Loucy (cell line): ENCODE measurements around the gene GRM3.

Experiments used
- H2AFZ ChIP-seq: fragments of 200-600 bp; sonication (generic); 2 replicates; pipeline ENCODE4 v1.6.0; 2016; ENCODE audit warnings: antibody characterized with exemption, mild to moderate bottlenecking, low read length, moderate library complexity
- H3F3A ChIP-seq: fragments of 200-600 bp; 2 replicates; pipeline ENCODE4 v1.6.0; 2016; ENCODE audit warnings: antibody characterized with exemption, low read depth, mild to moderate bottlenecking
- H3K27me3 ChIP-seq: fragments of 200-600 bp; sonication (generic); 2 replicates; pipeline ENCODE4 v1.6.1; 2014; ENCODE audit warnings: low read length, mild to moderate bottlenecking; ENCODE audit not compliant: insufficient read depth, poor library complexity, severe bottlenecking
- H3K36me3 ChIP-seq: fragments of 200-600 bp; sonication (generic); 2 replicates; pipeline ENCODE4 v1.6.1; 2016; ENCODE audit warnings: low read length; ENCODE audit not compliant: insufficient read depth
- H3K4me1 ChIP-seq: fragments of 200-600 bp; sonication (generic); 2 replicates; pipeline ENCODE4 v1.5.1; 2014; ENCODE audit warnings: low read length, mild to moderate bottlenecking; ENCODE audit not compliant: insufficient read depth, poor library complexity, severe bottlenecking
- H3K4me2 ChIP-seq: fragments of 200-600 bp; sonication (generic); 2 replicates; pipeline ENCODE4 v1.6.0; 2014; ENCODE audit warnings: antibody characterized with exemption, low read length, low read depth, mild to moderate bottlenecking; ENCODE audit not compliant: poor library complexity, severe bottlenecking
- H3K4me3 ChIP-seq: fragments of 200-600 bp; sonication (generic); 2 replicates; pipeline ENCODE4 v1.5.1; 2014; ENCODE audit warnings: low read length, mild to moderate bottlenecking, mixed read lengths; ENCODE audit not compliant: poor library complexity, severe bottlenecking
- H3K79me2 ChIP-seq: fragments of 200-600 bp; sonication (generic); 2 replicates; pipeline ENCODE4 v1.6.1; 2014; ENCODE audit warnings: low read length; ENCODE audit not compliant: insufficient read depth
- H3K9ac ChIP-seq: fragments of 200-600 bp; sonication (generic); 2 replicates; pipeline ENCODE4 v1.6.0; 2014; ENCODE audit warnings: mild to moderate bottlenecking, low read depth, low read length, moderate library complexity; ENCODE audit not compliant: poor library complexity, severe bottlenecking
- H3K9me2 ChIP-seq: fragments of 200-600 bp; sonication (generic); replicated peaks from 2 replicates; pipeline ENCODE4 v1.6.1; 2016; ENCODE audit warnings: low read depth, low read length, mixed read lengths
- H3K9me3 ChIP-seq: fragments of 200-600 bp; sonication (generic); 2 replicates; pipeline ENCODE4 v1.6.1; 2014; ENCODE audit warnings: mild to moderate bottlenecking, antibody characterized with exemption, low read length, low read depth; ENCODE audit not compliant: insufficient read depth
- H4K20me1 ChIP-seq: fragments of 200-600 bp; sonication (generic); 2 replicates; pipeline ENCODE4 v1.6.0; 2014; ENCODE audit warnings: antibody characterized with exemption, low read length, mild to moderate bottlenecking; ENCODE audit not compliant: insufficient read depth, poor library complexity, severe bottlenecking
- CTCF ChIP-seq: fragments of 200-600 bp; sonication (generic); conservative IDR thresholded peaks from 2 replicates; pipeline ENCODE4 v1.5.1; 2014; ENCODE audit warnings: mild to moderate bottlenecking, antibody characterized with exemption, low read length
- EZH2phosphoT487 ChIP-seq: fragments of 200-600 bp; IDR thresholded peaks from 2 replicates; pipeline ENCODE4 v1.6.1; 2018; ENCODE audit warnings: antibody characterized with exemption, mild to moderate bottlenecking, moderate library complexity, borderline replicate concordance

The GRM3 gene

GRCh38 chr7:86665669-86666068, 22.0 kb downstream of the GRM3 start:
- Histone ChIP-seq H4K20me1 (no peaks in the 10 kb centered on the region), H3K4me1 (no peaks in the 10 kb centered on the region), H3K9me3 (no peaks in the 10 kb centered on the region), H3K9ac (no peak overlapping the region), H3K4me3 (no peak overlapping the region), H3F3A (no peaks in the 10 kb centered on the region), H3K36me3 (no peaks in the 10 kb centered on the region), H3K27me3 (no peaks in the 10 kb centered on the region), H3K9me2 (no peaks in the 10 kb centered on the region), H3K79me2 (no peaks in the 10 kb centered on the region), H3K4me2 (no peak overlapping the region), H2AFZ (no peak overlapping the region)
- no peak for TF ChIP-seq EZH2phosphoT487
- no peak for TF ChIP-seq CTCF

- no peaks in the 10 kb centered on the region for H3K27me3 ChIP-seq
- H3K9me3 ChIP-seq = no peaks in the 10 kb centered on the region
- no peak overlapping the region for H3K4me2 ChIP-seq
- H3K9me2 ChIP-seq = no peaks in the 10 kb centered on the region
- H3K9ac ChIP-seq = no peak overlapping the region
- H3K36me3 ChIP-seq = no peaks in the 10 kb centered on the region
- no peaks in the 10 kb centered on the region for H3K4me1 ChIP-seq
- no peaks in the 10 kb centered on the region for H3F3A ChIP-seq
- H3K4me3 ChIP-seq = no peak overlapping the region
- H3K79me2 ChIP-seq = no peaks in the 10 kb centered on the region
- no peak overlapping the region for H2AFZ ChIP-seq
- no peak for TF ChIP-seq CTCF
- H4K20me1 ChIP-seq = no peaks in the 10 kb centered on the region
These were observed 24.0 kb downstream of the GRM3 start for GRCh38 chr7:86667732-86668131.

GRCh38 chr7:86668315-86668714, 24.6 kb downstream of the GRM3 start:
- H3K4me3 ChIP-seq = no peak overlapping the region
- H3K79me2 ChIP-seq = no peaks in the 10 kb centered on the region
- no peak overlapping the region for H3K4me2 ChIP-seq
- H3K9ac ChIP-seq = no peak overlapping the region
- H4K20me1 ChIP-seq = no peaks in the 10 kb centered on the region
- no peaks in the 10 kb centered on the region for H3K4me1 ChIP-seq
- H3K27me3 ChIP-seq = no peaks in the 10 kb centered on the region
- no peaks in the 10 kb centered on the region for H3K9me3 ChIP-seq
- no peaks in the 10 kb centered on the region for H3F3A ChIP-seq
- H3K36me3 ChIP-seq = no peaks in the 10 kb centered on the region
- TF ChIP-seq CTCF = no peak
- TF ChIP-seq EZH2phosphoT487 = no peak
- H3K9me2 ChIP-seq = no peaks in the 10 kb centered on the region
- H2AFZ ChIP-seq = no peak overlapping the region
